ENCODE measurements around the gene SLC25A27. TPM values are rescaled to one million over a fixed set of nuclear protein-coding genes. Genes with fewer than 3 reads are reported as not detected.

SLC25A27 gene
- total RNA-seq, 1 experiment from 2014 or later, result 0.45 TPM

- H3K9me3 ChIP-seq (ENCODE audit: low read depth, low read length, poor library complexity, severe bottlenecking), result no peaks in the 10 kb centered on the region
- POLR2A ChIA-PET (ENCODE audit: low non-redundant PET), result no interaction called here
- H3K27me3 ChIP-seq (replicated peaks; ENCODE audit: insufficient read depth, low read depth, low read length, poor library complexity), result peaks cover 29% of the 10 kb centered on the region
- intact Hi-C loops (cut with micrococcal nuclease; ENCODE audit: unreplicated experiment), result no loop called here
- BruUV-seq (replicated peaks), result no TSS peak
- no peaks in the 10 kb centered on the region for H3K36me3 ChIP-seq (ENCODE audit: insufficient read depth, low read length, poor library complexity, severe bottlenecking)
- H3K4me3 ChIP-seq (ENCODE audit: low read depth, low read length, poor library complexity, severe bottlenecking), result peak overlapping the region; percentile 65
- DNase-seq (ENCODE audit: low spot score), result no peak
- no peak overlapping the region for H3K27ac ChIP-seq (ENCODE audit: low read depth, low read length, poor library complexity, severe bottlenecking)
- H3K4me1 ChIP-seq (ENCODE audit: insufficient read depth, low read length, poor library complexity, severe bottlenecking), result no peaks in the 10 kb centered on the region
- CTCF ChIA-PET, result no interaction called here
- TF ChIP-seq CTCF (conservative IDR thresholded peaks at IDR 0.05; ENCODE audit: low read depth, low read length), result no peak
- no peak for TF ChIP-seq EZH2 (IDR thresholded peaks at IDR 0.05; ENCODE audit: borderline replicate concordance, low read depth, low read length, poor library complexity, severe bottlenecking)
Observed at GRCh38 chr6:46652232-46652602, 558 bp upstream of the SLC25A27 start.

GRCh38 chr6:46653439-46654195, 842 bp downstream of the SLC25A27 start:
- H3K9me3 ChIP-seq (ENCODE audit: low read depth, low read length, poor library complexity, severe bottlenecking), result no peaks in the 10 kb centered on the region
- intact Hi-C loops (cut with micrococcal nuclease; ENCODE audit: unreplicated experiment), result no loop called here
- no peak for DNase-seq (ENCODE audit: low spot score)
- ChIA-PET POLR2A (ENCODE audit: low non-redundant PET) (no interaction called here), CTCF (no interaction called here)
- no TSS peak for BruUV-seq (replicated peaks)
- no peak overlapping the region for H3K27ac ChIP-seq (ENCODE audit: low read depth, low read length, poor library complexity, severe bottlenecking)
- no peak for TF ChIP-seq CTCF (conservative IDR thresholded peaks at IDR 0.05; ENCODE audit: low read depth, low read length)
- peak; percentile 14 for TF ChIP-seq EZH2 (IDR thresholded peaks at IDR 0.05; ENCODE audit: borderline replicate concordance, low read depth, low read length, poor library complexity, severe bottlenecking)
- peak overlapping the region; percentile 65 for H3K4me3 ChIP-seq (ENCODE audit: low read depth, low read length, poor library complexity, severe bottlenecking)
- H3K4me1 ChIP-seq (ENCODE audit: insufficient read depth, low read length, poor library complexity, severe bottlenecking), result no peaks in the 10 kb centered on the region
- no peaks in the 10 kb centered on the region for H3K36me3 ChIP-seq (ENCODE audit: insufficient read depth, low read length, poor library complexity, severe bottlenecking)
- H3K27me3 ChIP-seq (replicated peaks; ENCODE audit: insufficient read depth, low read depth, low read length, poor library complexity), result peaks cover 29% of the 10 kb centered on the region

GRCh38 chr6:46655803-46656202, 3.0 kb downstream of the SLC25A27 start:
- Histone ChIP-seq H3K4me3 (ENCODE audit: low read depth, low read length, poor library complexity, severe bottlenecking) (no peak overlapping the region), H3K36me3 (ENCODE audit: insufficient read depth, low read length, poor library complexity, severe bottlenecking) (no peaks in the 10 kb centered on the region), H3K27ac (ENCODE audit: low read depth, low read length, poor library complexity, severe bottlenecking) (no peak overlapping the region), H3K4me1 (ENCODE audit: insufficient read depth, low read length, poor library complexity, severe bottlenecking) (no peaks in the 10 kb centered on the region), H3K9me3 (ENCODE audit: low read depth, low read length, poor library complexity, severe bottlenecking) (no peaks in the 10 kb centered on the region), H3K27me3 (replicated peaks; ENCODE audit: insufficient read depth, low read depth, low read length, poor library complexity) (peaks cover 31% of the 10 kb centered on the region)
- DNase-seq (ENCODE audit: low spot score), result peak; percentile 28
- CTCF ChIA-PET, result interaction anchor here (0.6 to 1.1 kb wide), 3 partner anchors 9 to 576 kb away, joined by 3 to 4 read pairs (median 3); no protein-coding TSS in a partner anchor
- POLR2A ChIA-PET (ENCODE audit: low non-redundant PET), result no interaction called here
- intact Hi-C loops (cut with micrococcal nuclease; ENCODE audit: unreplicated experiment), result no loop called here
- no TSS peak for BruUV-seq (replicated peaks)
- TF ChIP-seq CTCF (conservative IDR thresholded peaks at IDR 0.05; ENCODE audit: low read depth, low read length) (peak; percentile 54), EZH2 (IDR thresholded peaks at IDR 0.05; ENCODE audit: borderline replicate concordance, low read depth, low read length, poor library complexity, severe bottlenecking) (no peak)

Measured in A673 (cell line).